IPS DF 6.9 (cell line): ENCODE results near the gene SSBP3.

ENCODE experiments used
- DNase-seq: peaks from one replicate; pipeline ENCODE4 v3.0.0-alpha.2; 2013; ENCODE audit warnings: low read depth, low spot score
- H3K27ac ChIP-seq: one replicate; pipeline ENCODE4 v1.5.1; 2013; ENCODE audit warnings: low read length, control low read depth
- H3K27me3 ChIP-seq: 2 replicates; pipeline ENCODE4 v1.6.1; 2013; ENCODE audit warnings: mild to moderate bottlenecking, low read length; ENCODE audit not compliant: control insufficient read depth, insufficient read depth
- H3K36me3 ChIP-seq: 2 replicates; pipeline ENCODE4 v1.6.1; 2013; ENCODE audit warnings: low read length; ENCODE audit not compliant: control insufficient read depth, insufficient read depth
- H3K4me1 ChIP-seq: 2 replicates; pipeline ENCODE4 v1.6.1; 2013; ENCODE audit warnings: low read length; ENCODE audit not compliant: control insufficient read depth, insufficient read depth
- H3K4me3 ChIP-seq: 2 replicates; pipeline ENCODE4 v1.5.1; 2013; ENCODE audit warnings: mild to moderate bottlenecking, low read length
- H3K9me3 ChIP-seq: 2 replicates; pipeline ENCODE4 v1.6.1; 2013; ENCODE audit warnings: low read length, inconsistent platforms; ENCODE audit not compliant: control insufficient read depth, insufficient read depth
- WGBS: extraction: QIAGEN DNeasy Blood & Tissue Kit; methylation state at CpG from one replicate; pipeline ENCODE4 v1.1.7; 2013; ENCODE audit warnings: mixed read lengths, missing lambda C conversion rate; ENCODE audit not compliant: insufficient read length, insufficient coverage; 5-methylcytosine and 5-hydroxymethylcytosine counted together

Gene SSBP3

DNA sequence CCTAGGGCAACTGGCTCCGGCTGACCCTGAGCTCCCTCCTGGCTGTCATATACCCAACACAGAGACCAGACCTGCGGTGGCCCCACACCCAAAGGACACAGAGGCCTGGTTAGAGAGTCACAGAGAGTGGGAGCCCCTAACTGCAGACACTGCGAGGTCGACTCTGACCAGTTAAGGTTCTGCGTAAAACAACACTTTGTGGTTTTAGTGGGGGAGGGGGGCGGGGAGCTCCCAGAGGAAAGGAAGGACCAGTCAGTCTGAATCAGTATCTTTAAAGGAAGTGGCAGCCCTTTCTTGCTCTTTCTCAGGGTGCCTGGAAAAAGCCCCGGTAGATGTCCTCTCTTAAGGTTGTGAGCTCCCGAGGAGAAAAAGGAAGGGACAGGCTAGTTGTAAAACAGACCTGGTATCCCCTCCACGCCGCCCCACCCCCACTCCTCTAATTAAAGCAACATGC is 2.4 kb downstream of the SSBP3 start:
- Histone ChIP-seq H3K27ac (no peak overlapping the region), H3K36me3 (peaks cover 22% of the 10 kb centered on the region; the same call in 1 of the 2 replicates), H3K9me3 (no peaks in the 10 kb centered on the region), H3K4me3 (no peak overlapping the region; the same call in 1 of the 2 replicates), H3K27me3 (no peaks in the 10 kb centered on the region), H3K4me1 (peaks cover 11% of the 10 kb centered on the region)
- no peak for DNase-seq
- WGBS, result no CpG with 5 or more reads among the region's 10 CpGs

DNA sequence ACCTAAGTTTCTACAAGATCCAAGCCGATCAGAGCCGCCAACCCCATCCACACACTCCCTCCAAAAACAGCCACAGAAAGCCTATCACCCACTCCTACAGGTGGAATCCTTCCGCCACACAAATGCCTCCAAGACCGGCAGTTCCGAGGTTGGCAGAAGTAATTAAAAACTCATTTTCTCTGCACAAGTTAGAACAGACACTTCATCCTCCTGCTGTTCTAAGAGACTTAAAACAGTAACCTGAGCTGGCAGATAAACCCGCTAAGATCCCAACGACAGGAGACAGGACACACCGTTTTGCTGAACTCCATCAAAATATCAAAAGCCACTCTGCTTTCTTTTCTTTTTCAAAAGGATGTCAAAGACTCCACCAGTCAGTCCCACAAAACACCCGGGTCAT is 2.8 kb downstream of the SSBP3 start:
- Histone ChIP-seq H3K4me1 (peaks cover 10% of the 10 kb centered on the region), H3K27ac (no peak overlapping the region), H3K27me3 (no peaks in the 10 kb centered on the region), H3K4me3 (no peak overlapping the region; the same call in 1 of the 2 replicates), H3K9me3 (no peaks in the 10 kb centered on the region), H3K36me3 (peaks cover 22% of the 10 kb centered on the region; the same call in 1 of the 2 replicates)
- WGBS, result no CpG with 5 or more reads among the region's 9 CpGs
- DNase-seq, result no peak

DNA sequence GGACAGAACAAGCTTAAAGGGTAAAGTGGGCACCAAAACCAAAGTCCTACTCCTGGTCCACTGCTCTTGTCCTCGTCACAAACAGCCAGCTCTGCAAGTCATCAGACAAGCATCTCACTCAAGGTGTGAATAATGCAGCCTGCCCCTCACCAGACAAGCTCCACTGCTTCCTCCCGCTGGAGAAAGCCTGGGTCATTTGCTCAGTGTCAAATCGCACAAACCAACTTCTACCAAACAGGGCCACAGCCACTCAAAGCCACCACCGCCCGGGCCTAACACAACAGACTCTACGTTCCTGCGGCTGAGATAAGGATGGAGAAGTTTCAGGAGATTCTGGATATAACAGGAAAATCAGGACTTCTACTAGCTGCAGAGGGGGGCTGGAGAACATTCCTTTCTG is 3.3 kb downstream of the SSBP3 start:
- Histone ChIP-seq H3K36me3 (peaks cover 24% of the 10 kb centered on the region; the same call in 1 of the 2 replicates), H3K27me3 (no peaks in the 10 kb centered on the region), H3K9me3 (no peaks in the 10 kb centered on the region), H3K4me3 (no peak overlapping the region), H3K4me1 (peaks cover 10% of the 10 kb centered on the region), H3K27ac (no peak overlapping the region)
- no CpG with 5 or more reads among the region's 7 CpGs for WGBS
- DNase-seq, result no peak

DNA sequence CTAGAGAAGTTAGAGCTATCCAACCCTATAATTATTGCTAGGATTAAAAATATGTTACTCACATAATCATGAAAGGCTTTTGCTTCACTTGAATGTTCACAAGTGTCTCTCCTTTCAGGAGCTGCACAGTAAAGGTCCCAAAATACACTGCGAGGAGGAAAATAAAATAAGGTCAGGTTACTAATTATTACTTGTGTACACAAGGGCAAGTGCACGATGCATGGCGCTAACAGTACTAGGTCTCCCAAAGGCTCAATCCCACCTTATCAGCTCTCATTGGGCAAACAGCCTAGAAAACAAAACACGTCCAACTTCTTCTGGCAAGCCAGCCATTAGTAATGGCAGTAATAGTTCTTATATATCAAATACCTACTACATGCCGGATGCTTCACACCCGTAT is 4.4 kb downstream of the SSBP3 start:
- no peak for DNase-seq
- no peak overlapping the region for H3K27ac ChIP-seq
- peaks cover 29% of the 10 kb centered on the region; the same call in 1 of the 2 replicates for H3K36me3 ChIP-seq
- peaks cover 10% of the 10 kb centered on the region for H3K4me1 ChIP-seq
- no CpG with 5 or more reads among the region's 6 CpGs for WGBS
- no peaks in the 10 kb centered on the region for H3K27me3 ChIP-seq
- H3K4me3 ChIP-seq, result no peak overlapping the region
- no peaks in the 10 kb centered on the region for H3K9me3 ChIP-seq

DNA sequence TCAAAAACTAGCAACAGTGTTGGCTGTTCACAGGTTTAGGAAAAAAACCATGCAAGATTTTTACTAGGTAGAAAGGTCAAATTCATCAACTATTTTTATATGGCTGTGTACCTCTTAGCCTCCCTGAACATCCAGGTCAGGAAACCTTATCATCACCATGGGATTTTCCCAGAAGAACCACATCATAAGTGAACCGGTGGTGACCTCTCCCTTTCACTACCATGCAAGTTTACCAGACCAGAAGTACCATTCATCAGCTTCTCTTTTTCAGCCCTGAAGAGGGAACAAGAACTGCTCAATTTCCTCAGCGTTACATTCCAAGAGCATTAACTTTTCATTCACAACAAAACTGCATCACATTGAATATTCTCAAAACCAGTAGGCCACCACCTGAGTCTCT is 5.9 kb downstream of the SSBP3 start:
- H3K9me3 ChIP-seq, result no peaks in the 10 kb centered on the region
- no peaks in the 10 kb centered on the region for H3K27me3 ChIP-seq
- peaks cover 10% of the 10 kb centered on the region for H3K4me1 ChIP-seq
- H3K27ac ChIP-seq, result no peak overlapping the region
- no CpG with 5 or more reads among the region's 2 CpGs for WGBS
- DNase-seq, result no peak
- peaks cover 31% of the 10 kb centered on the region; the same call in 1 of the 2 replicates for H3K36me3 ChIP-seq
- H3K4me3 ChIP-seq, result no peak overlapping the region

DNA sequence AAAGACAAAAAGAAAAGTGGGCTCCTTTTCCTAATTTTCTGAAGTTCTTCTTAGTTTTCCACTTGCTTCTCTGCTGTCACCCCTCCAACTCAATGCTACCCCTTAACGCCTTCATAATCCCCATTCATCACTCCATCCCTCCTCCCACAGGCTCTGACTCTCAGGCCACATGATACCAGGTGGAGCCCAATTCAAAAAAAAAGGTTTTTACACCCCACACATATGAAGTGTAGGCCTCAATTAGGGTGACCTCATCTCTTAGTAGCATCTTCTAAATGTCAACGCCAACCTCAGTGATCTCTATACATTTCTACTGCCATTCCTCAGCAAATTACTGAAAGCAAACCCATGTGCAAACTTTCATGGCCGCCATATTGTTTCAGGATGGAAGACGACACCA is 6.4 kb downstream of the SSBP3 start:
- no peak for DNase-seq
- 100% methylated on average over 1 of the region's 4 CpGs for WGBS
- H3K27me3 ChIP-seq, result no peaks in the 10 kb centered on the region
- H3K4me1 ChIP-seq, result peaks cover 10% of the 10 kb centered on the region
- H3K27ac ChIP-seq, result no peak overlapping the region
- no peaks in the 10 kb centered on the region for H3K9me3 ChIP-seq
- H3K36me3 ChIP-seq, result peaks cover 34% of the 10 kb centered on the region; the same call in 1 of the 2 replicates
- no peak overlapping the region for H3K4me3 ChIP-seq

DNA sequence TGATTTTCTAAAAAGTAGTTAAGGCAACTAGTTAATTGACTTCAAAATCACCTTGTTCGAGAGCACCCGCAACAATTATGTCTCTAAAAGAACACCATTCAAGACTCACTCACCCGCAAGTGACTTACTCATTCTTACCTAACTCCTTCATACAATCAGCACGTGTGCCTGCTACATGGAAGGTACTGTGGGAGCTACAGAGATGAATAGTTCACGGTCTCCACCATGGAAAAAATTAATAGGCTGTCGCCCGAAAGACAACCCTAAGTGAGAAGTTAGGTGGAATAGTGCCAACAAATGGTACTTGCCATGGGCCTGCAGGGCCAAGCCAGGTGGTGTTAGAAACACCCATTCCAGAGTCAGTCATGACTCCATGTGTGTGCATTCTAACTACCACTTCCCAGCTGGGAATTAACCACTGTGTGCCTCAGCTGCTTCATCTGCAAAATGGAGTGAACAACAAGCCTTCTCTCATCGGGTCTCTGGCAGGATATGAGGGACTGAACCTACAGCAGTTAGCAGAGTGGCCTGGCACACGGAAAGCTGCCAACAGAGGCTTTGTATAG is 7.1 kb downstream of the SSBP3 start:
- peaks cover 34% of the 10 kb centered on the region; the same call in 1 of the 2 replicates for H3K36me3 ChIP-seq
- H3K9me3 ChIP-seq, result no peaks in the 10 kb centered on the region
- no peak overlapping the region for H3K4me3 ChIP-seq
- peaks cover 7% of the 10 kb centered on the region for H3K4me1 ChIP-seq
- DNase-seq, result no peak
- WGBS, result no CpG with 5 or more reads among the region's 9 CpGs
- H3K27ac ChIP-seq, result no peak overlapping the region
- no peaks in the 10 kb centered on the region for H3K27me3 ChIP-seq

DNA sequence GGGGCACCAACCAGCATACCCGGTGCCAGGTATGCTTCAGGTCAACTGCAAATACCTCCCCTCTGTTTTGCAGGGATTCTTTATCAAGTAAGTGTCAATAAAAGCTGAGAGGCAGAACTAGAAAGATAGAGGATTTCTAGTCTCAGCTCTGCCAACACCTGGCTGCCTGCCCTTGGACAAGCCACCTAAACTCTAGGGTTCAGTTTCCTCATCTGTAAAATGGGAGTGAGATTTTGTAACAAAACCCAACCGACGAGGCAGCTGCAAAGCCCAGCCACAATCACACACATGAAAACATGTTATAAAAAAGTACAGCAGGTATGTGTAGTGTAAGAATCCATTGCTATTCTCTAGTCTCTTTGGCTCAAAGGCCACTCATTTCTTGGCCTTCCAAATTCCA is 8.2 kb downstream of the SSBP3 start:
- Histone ChIP-seq H3K36me3 (peaks cover 37% of the 10 kb centered on the region; the same call in 1 of the 2 replicates), H3K27me3 (no peaks in the 10 kb centered on the region), H3K27ac (no peak overlapping the region), H3K4me1 (peaks cover 2% of the 10 kb centered on the region), H3K9me3 (no peaks in the 10 kb centered on the region), H3K4me3 (no peak overlapping the region)
- WGBS, result no CpG with 5 or more reads among the region's 3 CpGs
- DNase-seq, result no peak

DNA sequence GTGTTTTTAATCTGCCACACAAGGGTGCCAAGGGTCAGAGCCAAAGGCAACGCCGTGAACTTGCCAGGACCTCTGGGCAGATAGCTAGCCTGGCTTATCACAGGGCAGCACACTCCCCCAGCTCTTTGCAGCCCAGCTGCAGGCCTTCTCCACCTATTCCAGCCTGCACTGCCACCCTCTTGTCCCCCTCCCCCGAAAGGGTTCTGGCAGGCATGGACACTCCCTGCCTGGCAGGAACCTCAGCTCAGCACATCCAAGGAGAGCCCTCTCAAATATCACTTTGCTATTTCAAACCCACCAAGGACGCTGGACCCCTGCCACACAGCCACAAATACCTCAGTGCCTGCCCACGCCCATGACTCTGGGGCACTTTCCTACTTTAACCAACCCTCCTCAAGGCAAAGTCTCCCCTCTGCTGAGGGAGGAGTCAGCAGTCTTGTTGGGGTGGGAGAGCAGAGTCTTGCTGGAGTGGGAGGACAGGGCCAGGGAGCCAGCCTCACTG is 9.1 kb downstream of the SSBP3 start:
- peaks cover 36% of the 10 kb centered on the region; the same call in 1 of the 2 replicates for H3K36me3 ChIP-seq
- no peaks in the 10 kb centered on the region for H3K27me3 ChIP-seq
- H3K27ac ChIP-seq, result no peak overlapping the region
- no CpG with 5 or more reads among the region's 5 CpGs for WGBS
- no peaks in the 10 kb centered on the region for H3K9me3 ChIP-seq
- H3K4me3 ChIP-seq, result no peak overlapping the region
- no peak for DNase-seq
- no peaks in the 10 kb centered on the region for H3K4me1 ChIP-seq

DNA sequence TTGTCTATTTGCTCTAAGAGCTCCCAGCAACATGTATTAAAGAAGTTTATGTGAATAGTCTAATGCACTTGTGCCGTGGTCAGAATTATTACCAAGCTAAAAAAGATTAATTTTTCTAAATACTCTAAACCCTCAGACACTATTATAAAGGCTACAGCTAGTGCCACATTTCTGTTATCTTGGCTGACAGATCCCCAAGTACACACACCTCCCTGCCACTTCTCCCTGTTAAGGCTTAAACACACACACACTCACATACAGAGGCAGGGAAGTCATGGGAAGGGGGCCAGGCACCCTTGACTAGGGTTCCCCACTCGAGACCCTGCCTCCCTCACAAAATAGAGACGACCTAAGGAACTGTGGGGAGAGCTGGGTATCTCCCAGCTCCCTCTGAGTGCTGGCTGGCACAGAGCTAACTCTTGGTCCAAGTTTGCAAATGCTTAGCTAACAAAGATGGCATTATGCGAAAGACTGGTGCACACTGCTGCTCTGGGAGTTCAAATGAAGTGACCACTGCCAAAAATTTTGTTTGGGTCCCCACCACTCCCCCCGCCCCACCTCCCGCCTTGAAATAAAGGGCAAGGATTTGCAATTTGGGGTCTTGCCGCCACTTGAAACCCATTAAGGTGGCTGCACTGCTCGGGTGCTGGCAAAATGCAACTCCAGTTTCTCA is 9.8 kb downstream of the SSBP3 start:
- peaks cover 2% of the 10 kb centered on the region; the same call in 1 of the 2 replicates for H3K4me1 ChIP-seq
- no CpG with 5 or more reads among the region's 8 CpGs for WGBS
- H3K27me3 ChIP-seq, result no peaks in the 10 kb centered on the region
- H3K4me3 ChIP-seq, result no peak overlapping the region
- H3K27ac ChIP-seq, result no peak overlapping the region
- H3K9me3 ChIP-seq, result no peaks in the 10 kb centered on the region
- H3K36me3 ChIP-seq, result peaks cover 40% of the 10 kb centered on the region; the same call in 1 of the 2 replicates
- no peak for DNase-seq
